SK-N-SH treated with all-trans-retinoic acid at 6 μM for 48 hours (cell line): ENCODE results near the gene ENTREP3.
"Not testable (repeated sequence)": the region's sequence is repeated elsewhere in the genome, so short reads cannot be mapped to it uniquely, and the experiment has no call there.

Experiments used
- ATAC-seq: fragments of 200-7000 bp; cut with Tn5 transposase; 3 replicates; pipeline ENCODE4 v1.9.1; 2020; ENCODE audit warnings: mild to moderate bottlenecking, moderate library complexity
- ARNTL ChIP-seq: fragments of 450-650 bp; formaldehyde crosslinking; IDR thresholded peaks from 2 replicates; pipeline ENCODE4 v1.5.0; 2020; ENCODE audit warnings: low read depth, mild to moderate bottlenecking, moderate library complexity, borderline replicate concordance
- BACH2 ChIP-seq: fragments of 250-450 bp; sonication (Bioruptor Pico); IDR thresholded peaks from 2 replicates; pipeline ENCODE4 v1.9.0; 2021; ENCODE audit warnings: mild to moderate bottlenecking, borderline replicate concordance
- CSDC2 ChIP-seq: fragments of 250-450 bp; sonication (Bioruptor Pico); IDR thresholded peaks from 2 replicates; pipeline ENCODE4 v1.5.0; 2020; ENCODE audit warnings: mild to moderate bottlenecking, moderate library complexity
- ESRRG ChIP-seq: fragments of 250-450 bp; sonication (Bioruptor Pico); IDR thresholded peaks from 2 replicates; pipeline ENCODE4 v1.6.1; 2021; ENCODE audit warnings: mild to moderate bottlenecking
- ISL1 ChIP-seq: fragments of 250-450 bp; sonication (Bioruptor Pico); IDR thresholded peaks from 2 replicates; pipeline ENCODE4 v2.1.2; 2022; ENCODE audit warnings: mild to moderate bottlenecking, moderate library complexity
- OSR1 ChIP-seq: fragments of 250-450 bp; sonication (Bioruptor Pico); IDR thresholded peaks from 2 replicates; pipeline ENCODE4 v1.8.0; 2022; ENCODE audit warnings: moderate library complexity, mild to moderate bottlenecking, inconsistent platforms
- PPARA ChIP-seq: fragments of 250-450 bp; sonication (Bioruptor Pico); IDR thresholded peaks from 2 replicates; pipeline ENCODE4 v1.5.0; 2020; ENCODE audit warnings: mild to moderate bottlenecking, borderline replicate concordance
- RARB ChIP-seq: fragments of 250-450 bp; sonication (Bioruptor Pico); IDR thresholded peaks from 2 replicates; pipeline ENCODE4 v1.8.0; 2021; ENCODE audit warnings: mild to moderate bottlenecking, moderate library complexity
- SNAI2 ChIP-seq: fragments of 250-450 bp; sonication (Bioruptor Pico); IDR thresholded peaks from 2 replicates; pipeline ENCODE4 v1.5.0; 2020; ENCODE audit warnings: mild to moderate bottlenecking, moderate library complexity
- TCF4 ChIP-seq: fragments of 250-450 bp; sonication (Bioruptor Pico); IDR thresholded peaks from 2 replicates; pipeline ENCODE4 v1.8.0; 2021; ENCODE audit warnings: mild to moderate bottlenecking, moderate library complexity, borderline replicate concordance
- TOX ChIP-seq: fragments of 250-450 bp; sonication (Bioruptor Pico); IDR thresholded peaks from 2 replicates; pipeline ENCODE4 v1.8.0; 2021; ENCODE audit warnings: mild to moderate bottlenecking, moderate library complexity, borderline replicate concordance
- ZC3H10 ChIP-seq: fragments of 250-450 bp; sonication (Bioruptor Pico); IDR thresholded peaks from 2 replicates; pipeline ENCODE4 v1.5.1; 2021; ENCODE audit warnings: mild to moderate bottlenecking, moderate library complexity
- ZFP3 ChIP-seq: fragments of 250-450 bp; sonication (Bioruptor Pico); IDR thresholded peaks from 2 replicates; pipeline ENCODE4 v1.5.0; 2020; ENCODE audit warnings: mild to moderate bottlenecking, moderate library complexity
- ZFP30 ChIP-seq: fragments of 450-650 bp; formaldehyde crosslinking; IDR thresholded peaks from 2 replicates; pipeline ENCODE4 v1.5.0; 2022; ENCODE audit warnings: mild to moderate bottlenecking, moderate library complexity
- ZNF565 ChIP-seq: fragments of 450-650 bp; formaldehyde crosslinking; conservative IDR thresholded peaks from 2 replicates; pipeline ENCODE4 v1.5.0; 2020; ENCODE audit warnings: low read depth, mild to moderate bottlenecking, moderate library complexity
- ZNF70 ChIP-seq: fragments of 450-650 bp; formaldehyde crosslinking; IDR thresholded peaks from 2 replicates; pipeline ENCODE4 v1.5.0; 2020; ENCODE audit warnings: mild to moderate bottlenecking, moderate library complexity
- ZNF8 ChIP-seq: fragments of 450-650 bp; formaldehyde crosslinking; IDR thresholded peaks from 2 replicates; pipeline ENCODE4 v1.5.0; 2020; ENCODE audit warnings: mild to moderate bottlenecking, moderate library complexity
- TF ChIP-seq, protein P1 (sequence below): fragments of 250-450 bp; sonication (Bioruptor Pico); IDR thresholded peaks from 2 replicates; pipeline ENCODE4 v1.8.0; 2020; ENCODE audit warnings: mild to moderate bottlenecking, moderate library complexity, borderline replicate concordance
- TF ChIP-seq, protein P2 (sequence below): fragments of 250-450 bp; sonication (Bioruptor Pico); IDR thresholded peaks from 2 replicates; pipeline ENCODE4 v1.8.0; 2021; ENCODE audit warnings: low read depth, mild to moderate bottlenecking, moderate library complexity, borderline replicate concordance
- TF ChIP-seq, protein P3 (sequence below): fragments of 250-450 bp; sonication (Bioruptor Pico); IDR thresholded peaks from 2 replicates; pipeline ENCODE4 v1.5.0; 2020; ENCODE audit warnings: mild to moderate bottlenecking, moderate library complexity
- TF ChIP-seq, protein P4 (sequence below): fragments of 250-450 bp; sonication (Bioruptor Pico); IDR thresholded peaks from 2 replicates; pipeline ENCODE4 v1.5.1; 2021; ENCODE audit warnings: mild to moderate bottlenecking, moderate library complexity
- TF ChIP-seq, protein P5 (sequence below): fragments of 250-450 bp; sonication (Bioruptor Pico); IDR thresholded peaks from 2 replicates; pipeline ENCODE4 v1.5.1; 2020; ENCODE audit warnings: low read depth, mild to moderate bottlenecking, moderate library complexity

ENTREP3 gene

DNA sequence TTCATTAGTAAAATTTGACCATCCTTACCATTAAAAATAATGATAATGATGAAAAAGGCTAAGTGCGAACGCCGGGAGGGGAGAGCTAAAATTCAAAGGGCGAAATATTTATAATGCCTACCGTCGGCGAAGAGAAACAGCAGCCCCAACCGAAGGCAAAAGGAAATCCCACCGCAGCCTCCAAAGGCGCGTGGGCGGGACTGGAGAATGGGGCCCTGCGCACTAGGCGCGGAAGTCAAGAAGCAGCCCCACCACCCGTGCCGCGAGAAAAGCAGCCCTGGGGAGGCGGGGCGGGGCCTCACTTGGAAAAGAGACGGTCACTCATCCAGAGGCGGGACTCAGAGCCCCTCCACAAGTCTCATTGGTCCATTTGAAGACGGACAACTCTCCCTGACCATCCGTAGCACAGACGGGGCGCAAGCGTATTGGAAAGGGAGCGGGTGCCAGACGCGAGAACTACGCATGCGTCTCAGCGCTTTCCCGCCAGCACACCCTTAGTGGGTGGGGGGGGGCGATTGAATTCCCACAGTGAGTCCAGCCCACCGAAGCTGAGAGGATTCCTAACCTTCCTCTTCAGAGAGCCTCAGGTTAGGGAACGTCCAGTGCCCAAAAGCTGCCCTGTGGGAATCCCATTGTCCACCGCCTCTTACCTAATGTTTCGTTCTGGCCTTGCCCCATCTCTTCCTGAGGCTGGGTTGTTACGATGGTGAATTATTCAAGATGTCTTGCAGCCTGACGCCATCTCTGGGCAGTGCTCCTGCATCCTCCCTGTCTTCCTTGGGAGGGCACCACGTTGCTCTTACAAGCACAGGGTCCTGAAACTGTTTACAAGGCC lies 27.8 kb downstream of the ENTREP3 start:
- TF ChIP-seq ISL1 (CRISPR knock-in tag), result no peak
- TF ChIP-seq PPARA (CRISPR knock-in tag), result no peak
- no peak for TF ChIP-seq ZC3H10 (CRISPR knock-in tag)
- TF ChIP-seq, protein P1, sequence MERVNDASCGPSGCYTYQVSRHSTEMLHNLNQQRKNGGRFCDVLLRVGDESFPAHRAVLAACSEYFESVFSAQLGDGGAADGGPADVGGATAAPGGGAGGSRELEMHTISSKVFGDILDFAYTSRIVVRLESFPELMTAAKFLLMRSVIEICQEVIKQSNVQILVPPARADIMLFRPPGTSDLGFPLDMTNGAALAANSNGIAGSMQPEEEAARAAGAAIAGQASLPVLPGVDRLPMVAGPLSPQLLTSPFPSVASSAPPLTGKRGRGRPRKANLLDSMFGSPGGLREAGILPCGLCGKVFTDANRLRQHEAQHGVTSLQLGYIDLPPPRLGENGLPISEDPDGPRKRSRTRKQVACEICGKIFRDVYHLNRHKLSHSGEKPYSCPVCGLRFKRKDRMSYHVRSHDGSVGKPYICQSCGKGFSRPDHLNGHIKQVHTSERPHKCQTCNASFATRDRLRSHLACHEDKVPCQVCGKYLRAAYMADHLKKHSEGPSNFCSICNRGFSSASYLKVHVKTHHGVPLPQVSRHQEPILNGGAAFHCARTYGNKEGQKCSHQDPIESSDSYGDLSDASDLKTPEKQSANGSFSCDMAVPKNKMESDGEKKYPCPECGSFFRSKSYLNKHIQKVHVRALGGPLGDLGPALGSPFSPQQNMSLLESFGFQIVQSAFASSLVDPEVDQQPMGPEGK (CRISPR knock-in tag), result peak; percentile 58
- TF ChIP-seq ZFP30 (CRISPR knock-in tag), result no peak
- TF ChIP-seq, all 23 proteins: peak for 1
- ATAC-seq, result peak; percentile 94

DNA sequence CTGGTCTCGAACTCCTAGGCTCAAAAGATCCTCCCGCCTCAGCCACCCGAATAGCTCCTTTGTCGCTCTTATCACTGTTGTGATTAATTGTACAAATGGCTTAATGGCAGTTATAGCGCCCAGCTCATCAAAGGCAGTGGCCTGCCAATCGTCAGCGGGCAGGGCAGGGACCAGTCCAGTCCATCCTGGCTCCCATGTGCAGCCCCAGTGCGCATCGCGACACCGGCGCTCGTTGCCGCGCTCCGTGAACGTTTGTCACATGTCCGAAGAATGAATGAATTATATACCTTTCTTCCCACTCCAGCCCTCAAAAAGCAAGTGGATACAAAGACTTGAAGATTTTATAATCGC lies 28.4 kb downstream of the ENTREP3 start:
- no peak for TF ChIP-seq BACH2 (CRISPR knock-in tag)
- no peak for TF ChIP-seq SNAI2 (CRISPR knock-in tag)
- TF ChIP-seq, protein P2, sequence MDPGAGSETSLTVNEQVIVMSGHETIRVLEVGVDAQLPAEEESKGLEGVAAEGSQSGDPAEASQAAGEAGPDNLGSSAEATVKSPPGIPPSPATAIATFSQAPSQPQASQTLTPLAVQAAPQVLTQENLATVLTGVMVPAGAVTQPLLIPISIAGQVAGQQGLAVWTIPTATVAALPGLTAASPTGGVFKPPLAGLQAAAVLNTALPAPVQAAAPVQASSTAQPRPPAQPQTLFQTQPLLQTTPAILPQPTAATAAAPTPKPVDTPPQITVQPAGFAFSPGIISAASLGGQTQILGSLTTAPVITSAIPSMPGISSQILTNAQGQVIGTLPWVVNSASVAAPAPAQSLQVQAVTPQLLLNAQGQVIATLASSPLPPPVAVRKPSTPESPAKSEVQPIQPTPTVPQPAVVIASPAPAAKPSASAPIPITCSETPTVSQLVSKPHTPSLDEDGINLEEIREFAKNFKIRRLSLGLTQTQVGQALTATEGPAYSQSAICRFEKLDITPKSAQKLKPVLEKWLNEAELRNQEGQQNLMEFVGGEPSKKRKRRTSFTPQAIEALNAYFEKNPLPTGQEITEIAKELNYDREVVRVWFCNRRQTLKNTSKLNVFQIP, result no peak
- TF ChIP-seq, protein P3, sequence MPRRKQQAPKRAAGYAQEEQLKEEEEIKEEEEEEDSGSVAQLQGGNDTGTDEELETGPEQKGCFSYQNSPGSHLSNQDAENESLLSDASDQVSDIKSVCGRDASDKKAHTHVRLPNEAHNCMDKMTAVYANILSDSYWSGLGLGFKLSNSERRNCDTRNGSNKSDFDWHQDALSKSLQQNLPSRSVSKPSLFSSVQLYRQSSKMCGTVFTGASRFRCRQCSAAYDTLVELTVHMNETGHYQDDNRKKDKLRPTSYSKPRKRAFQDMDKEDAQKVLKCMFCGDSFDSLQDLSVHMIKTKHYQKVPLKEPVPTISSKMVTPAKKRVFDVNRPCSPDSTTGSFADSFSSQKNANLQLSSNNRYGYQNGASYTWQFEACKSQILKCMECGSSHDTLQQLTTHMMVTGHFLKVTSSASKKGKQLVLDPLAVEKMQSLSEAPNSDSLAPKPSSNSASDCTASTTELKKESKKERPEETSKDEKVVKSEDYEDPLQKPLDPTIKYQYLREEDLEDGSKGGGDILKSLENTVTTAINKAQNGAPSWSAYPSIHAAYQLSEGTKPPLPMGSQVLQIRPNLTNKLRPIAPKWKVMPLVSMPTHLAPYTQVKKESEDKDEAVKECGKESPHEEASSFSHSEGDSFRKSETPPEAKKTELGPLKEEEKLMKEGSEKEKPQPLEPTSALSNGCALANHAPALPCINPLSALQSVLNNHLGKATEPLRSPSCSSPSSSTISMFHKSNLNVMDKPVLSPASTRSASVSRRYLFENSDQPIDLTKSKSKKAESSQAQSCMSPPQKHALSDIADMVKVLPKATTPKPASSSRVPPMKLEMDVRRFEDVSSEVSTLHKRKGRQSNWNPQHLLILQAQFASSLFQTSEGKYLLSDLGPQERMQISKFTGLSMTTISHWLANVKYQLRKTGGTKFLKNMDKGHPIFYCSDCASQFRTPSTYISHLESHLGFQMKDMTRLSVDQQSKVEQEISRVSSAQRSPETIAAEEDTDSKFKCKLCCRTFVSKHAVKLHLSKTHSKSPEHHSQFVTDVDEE (CRISPR knock-in tag), result no peak
- no peak for TF ChIP-seq RARB (CRISPR knock-in tag)
- TF ChIP-seq, protein P4, sequence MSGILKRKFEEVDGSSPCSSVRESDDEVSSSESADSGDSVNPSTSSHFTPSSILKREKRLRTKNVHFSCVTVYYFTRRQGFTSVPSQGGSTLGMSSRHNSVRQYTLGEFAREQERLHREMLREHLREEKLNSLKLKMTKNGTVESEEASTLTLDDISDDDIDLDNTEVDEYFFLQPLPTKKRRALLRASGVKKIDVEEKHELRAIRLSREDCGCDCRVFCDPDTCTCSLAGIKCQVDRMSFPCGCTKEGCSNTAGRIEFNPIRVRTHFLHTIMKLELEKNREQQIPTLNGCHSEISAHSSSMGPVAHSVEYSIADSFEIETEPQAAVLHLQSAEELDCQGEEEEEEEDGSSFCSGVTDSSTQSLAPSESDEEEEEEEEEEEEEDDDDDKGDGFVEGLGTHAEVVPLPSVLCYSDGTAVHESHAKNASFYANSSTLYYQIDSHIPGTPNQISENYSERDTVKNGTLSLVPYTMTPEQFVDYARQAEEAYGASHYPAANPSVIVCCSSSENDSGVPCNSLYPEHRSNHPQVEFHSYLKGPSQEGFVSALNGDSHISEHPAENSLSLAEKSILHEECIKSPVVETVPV (CRISPR knock-in tag), result no peak
- no peak for TF ChIP-seq ARNTL (CRISPR knock-in tag)
- TF ChIP-seq OSR1, result no peak
- TF ChIP-seq, protein P1 (CRISPR knock-in tag), result no peak
- TF ChIP-seq ZNF8, result no peak
- TF ChIP-seq PPARA (CRISPR knock-in tag), result no peak
- no peak for TF ChIP-seq ESRRG
- TF ChIP-seq ZNF565 (CRISPR knock-in tag), result no peak
- TF ChIP-seq ISL1 (CRISPR knock-in tag), result no peak
- TF ChIP-seq ZFP30 (CRISPR knock-in tag), result no peak
- TF ChIP-seq TOX (CRISPR knock-in tag), result no peak
- TF ChIP-seq ZNF70 (CRISPR knock-in tag), result no peak
- peak; percentile 46 for ATAC-seq

DNA sequence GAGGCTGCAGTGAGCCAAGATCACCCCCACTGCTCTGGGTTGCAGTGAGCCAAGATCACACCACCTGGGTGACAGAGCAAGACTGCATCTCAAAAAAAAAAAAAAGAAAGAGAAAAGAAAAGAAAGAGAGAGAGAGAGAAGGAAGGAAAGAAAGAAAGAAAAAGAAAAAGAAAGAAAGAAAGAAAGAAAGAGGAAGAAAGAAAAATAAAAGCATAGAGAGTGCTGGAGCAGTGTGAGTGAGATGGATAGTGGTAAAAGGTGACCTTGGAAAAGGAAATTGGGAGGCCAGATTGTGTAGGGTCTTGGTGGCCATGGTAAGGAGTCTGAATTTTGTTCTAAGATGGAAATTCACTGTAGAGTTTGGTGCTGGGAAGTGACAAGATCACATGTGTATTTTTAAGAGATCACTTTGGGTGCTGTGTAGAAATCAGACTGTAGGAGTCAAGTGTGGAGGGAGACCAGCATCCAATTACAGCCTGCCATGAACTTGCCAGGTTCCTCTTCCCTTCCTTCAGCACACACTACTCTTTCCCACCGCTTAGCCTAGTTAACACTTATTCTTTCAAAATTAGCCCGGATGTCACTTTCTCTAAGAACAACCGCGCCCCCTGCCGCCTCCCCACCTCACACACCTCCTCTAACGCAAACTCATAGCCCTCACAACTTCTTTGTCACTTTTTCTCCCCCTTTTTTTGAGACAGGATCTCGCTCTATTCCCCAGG lies 28.9 kb downstream of the ENTREP3 start:
- ATAC-seq, result peak; percentile 37
- TF ChIP-seq CSDC2 (CRISPR knock-in tag) (no peak), SNAI2 (CRISPR knock-in tag) (no peak), ZC3H10 (CRISPR knock-in tag) (no peak), TCF4 (CRISPR knock-in tag) (no peak), ZFP30 (CRISPR knock-in tag) (no peak), BACH2 (CRISPR knock-in tag) (no peak), ZFP3 (CRISPR knock-in tag) (no peak), RARB (CRISPR knock-in tag) (no peak), TOX (CRISPR knock-in tag) (no peak), ZNF8 (no peak), ESRRG (no peak), ZNF565 (CRISPR knock-in tag) (no peak), ISL1 (CRISPR knock-in tag) (no peak)
- TF ChIP-seq, protein P5, sequence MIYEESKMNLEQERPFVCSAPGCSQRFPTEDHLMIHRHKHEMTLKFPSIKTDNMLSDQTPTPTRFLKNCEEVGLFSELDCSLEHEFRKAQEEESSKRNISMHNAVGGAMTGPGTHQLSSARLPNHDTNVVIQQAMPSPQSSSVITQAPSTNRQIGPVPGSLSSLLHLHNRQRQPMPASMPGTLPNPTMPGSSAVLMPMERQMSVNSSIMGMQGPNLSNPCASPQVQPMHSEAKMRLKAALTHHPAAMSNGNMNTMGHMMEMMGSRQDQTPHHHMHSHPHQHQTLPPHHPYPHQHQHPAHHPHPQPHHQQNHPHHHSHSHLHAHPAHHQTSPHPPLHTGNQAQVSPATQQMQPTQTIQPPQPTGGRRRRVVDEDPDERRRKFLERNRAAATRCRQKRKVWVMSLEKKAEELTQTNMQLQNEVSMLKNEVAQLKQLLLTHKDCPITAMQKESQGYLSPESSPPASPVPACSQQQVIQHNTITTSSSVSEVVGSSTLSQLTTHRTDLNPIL (CRISPR knock-in tag), result no peak
- TF ChIP-seq, protein P4 (CRISPR knock-in tag), result no peak

DNA sequence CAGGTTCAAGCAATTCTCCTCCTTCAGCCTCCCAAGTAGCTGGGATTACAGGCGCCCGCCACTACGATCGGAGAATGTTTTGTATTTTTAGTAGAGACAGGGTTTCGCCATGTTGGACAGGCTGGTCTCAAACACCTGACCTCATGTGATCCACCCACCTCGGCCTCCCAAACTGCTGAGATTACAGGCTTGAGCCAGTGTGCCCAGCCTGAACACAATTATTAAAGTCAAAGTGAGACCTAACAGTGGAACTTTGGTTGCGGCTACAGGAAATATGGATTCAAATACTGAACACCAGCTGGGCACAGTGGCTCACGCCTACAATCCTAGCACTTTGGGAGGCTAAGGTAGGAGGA lies 29.9 kb downstream of the ENTREP3 start:
- not testable (repeated sequence) for ATAC-seq
